ENCODE results near the gene PIKFYVE.
"Not testable (repeated sequence)": the region's sequence is repeated elsewhere in the genome, so short reads cannot be mapped to it uniquely, and the experiment has no call there.

DNA sequence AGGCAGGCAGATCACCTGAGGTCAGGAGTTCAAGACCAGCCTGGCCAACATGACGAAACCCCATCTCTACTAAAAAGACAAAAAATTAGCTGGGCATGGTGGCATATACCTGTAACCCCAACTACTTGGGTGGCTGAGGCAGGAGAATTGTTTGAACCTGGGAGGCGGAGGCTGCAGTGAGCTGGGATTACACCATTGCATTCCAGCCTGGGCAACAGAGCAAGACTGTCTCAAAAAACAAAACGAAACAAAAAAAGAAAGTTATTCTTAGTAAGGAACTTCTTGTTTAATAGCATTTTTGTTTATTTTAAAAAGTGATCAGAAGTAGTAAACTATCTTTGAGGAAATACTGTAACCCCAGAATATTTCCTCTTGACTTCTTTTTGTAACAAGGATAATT lies 90.4 kb downstream of the PIKFYVE start:
- TF ChIP-seq, protein P1, sequence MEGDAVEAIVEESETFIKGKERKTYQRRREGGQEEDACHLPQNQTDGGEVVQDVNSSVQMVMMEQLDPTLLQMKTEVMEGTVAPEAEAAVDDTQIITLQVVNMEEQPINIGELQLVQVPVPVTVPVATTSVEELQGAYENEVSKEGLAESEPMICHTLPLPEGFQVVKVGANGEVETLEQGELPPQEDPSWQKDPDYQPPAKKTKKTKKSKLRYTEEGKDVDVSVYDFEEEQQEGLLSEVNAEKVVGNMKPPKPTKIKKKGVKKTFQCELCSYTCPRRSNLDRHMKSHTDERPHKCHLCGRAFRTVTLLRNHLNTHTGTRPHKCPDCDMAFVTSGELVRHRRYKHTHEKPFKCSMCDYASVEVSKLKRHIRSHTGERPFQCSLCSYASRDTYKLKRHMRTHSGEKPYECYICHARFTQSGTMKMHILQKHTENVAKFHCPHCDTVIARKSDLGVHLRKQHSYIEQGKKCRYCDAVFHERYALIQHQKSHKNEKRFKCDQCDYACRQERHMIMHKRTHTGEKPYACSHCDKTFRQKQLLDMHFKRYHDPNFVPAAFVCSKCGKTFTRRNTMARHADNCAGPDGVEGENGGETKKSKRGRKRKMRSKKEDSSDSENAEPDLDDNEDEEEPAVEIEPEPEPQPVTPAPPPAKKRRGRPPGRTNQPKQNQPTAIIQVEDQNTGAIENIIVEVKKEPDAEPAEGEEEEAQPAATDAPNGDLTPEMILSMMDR (IDR thresholded peaks at IDR 0.05), result not testable (repeated sequence)
- not testable (repeated sequence) for TF ChIP-seq POLR2A (IDR thresholded peaks at IDR 0.05)

Data from heart left ventricle (tissue), 13 donors.